Ishikawa (cell line): ENCODE measurements around the gene NRG3.

Source experiments
- CREB1 ChIP-seq: IDR thresholded peaks from 2 replicates; pipeline ENCODE4 v1.6.1; 2012; ENCODE audit warnings: low read depth
- EGR1 ChIP-seq: IDR thresholded peaks from 2 replicates; pipeline ENCODE4 v1.6.1; 2012
- EP300 ChIP-seq: IDR thresholded peaks from 2 replicates; pipeline ENCODE4 v1.6.1; 2012; ENCODE audit warnings: borderline replicate concordance
- FOXM1 ChIP-seq: IDR thresholded peaks from 2 replicates; pipeline ENCODE4 v1.6.1; 2012; ENCODE audit warnings: low read depth, borderline replicate concordance
- MAX ChIP-seq: IDR thresholded peaks from 2 replicates; pipeline ENCODE4 v1.6.1; 2012
- NFIC ChIP-seq: IDR thresholded peaks from 2 replicates; pipeline ENCODE4 v1.6.1; 2012
- REST ChIP-seq: IDR thresholded peaks from 2 replicates; pipeline ENCODE4 v1.6.1; 2012; ENCODE audit warnings: low read depth, mild to moderate bottlenecking
- TAF1 ChIP-seq: IDR thresholded peaks from 2 replicates; pipeline ENCODE4 v1.6.1; 2012; ENCODE audit warnings: low read depth, mild to moderate bottlenecking
- TEAD4 ChIP-seq: IDR thresholded peaks from 2 replicates; pipeline ENCODE4 v1.6.1; 2012
- YY1 ChIP-seq: IDR thresholded peaks from 2 replicates; pipeline ENCODE4 v1.6.1; 2012; ENCODE audit warnings: low read depth
- ZBTB7A ChIP-seq: IDR thresholded peaks from 2 replicates; pipeline ENCODE4 v1.6.1; 2012; ENCODE audit warnings: low read depth

GRCh38 chr10:82826132-82826531, 951.1 kb downstream of the NRG3 start:
- TF ChIP-seq MAX (no peak), ZBTB7A (no peak), YY1 (no peak), TAF1 (no peak), CREB1 (no peak), EP300 (no peak), REST (no peak), EGR1 (no peak), TEAD4 (no peak), NFIC (no peak), FOXM1 (no peak)
